HL-60 (cell line): ENCODE data around the gene PUDP.

Source experiments
- DNase-seq, 2 experiments: peaks; one replicate each; pipeline ENCODE4 v3.0.0-alpha.2; 2010 to 2020; ENCODE audit warnings: low read depth in 1 of 2, low spot score in 1 of 2
- H3K27ac ChIP-seq: fragments of 250-450 bp; sonication (Bioruptor Pico); replicated peaks from 2 replicates; pipeline ENCODE4 v1.5.1; 2020; ENCODE audit warnings: mild to moderate bottlenecking, moderate library complexity
- H3K27me3 ChIP-seq: fragments of 250-450 bp; sonication (Bioruptor Pico); 2 replicates; pipeline ENCODE4 v1.5.1; 2021; ENCODE audit warnings: mild to moderate bottlenecking, moderate library complexity; ENCODE audit not compliant: insufficient read depth, poor library complexity, severe bottlenecking
- H3K4me3 ChIP-seq: replicated peaks from 2 replicates; pipeline ENCODE4 v1.5.1; 2011; ENCODE audit warnings: mild to moderate bottlenecking, control low read depth, low read length; ENCODE audit not compliant: insufficient read depth
- CTCF ChIP-seq: IDR thresholded peaks from one replicate; pipeline ENCODE4 v1.5.1; 2011; ENCODE audit warnings: low read length, control low read depth, inconsistent platforms; ENCODE audit not compliant: insufficient read depth
- GABPA ChIP-seq: IDR thresholded peaks from 2 replicates; pipeline ENCODE4 v1.6.1; 2012; ENCODE audit warnings: low read depth
- POLR2AphosphoS5 ChIP-seq: IDR thresholded peaks from 2 replicates; pipeline ENCODE4 v1.6.1; 2012; ENCODE audit warnings: low read depth
- REST ChIP-seq: IDR thresholded peaks from 2 replicates; pipeline ENCODE4 v1.6.1; 2012; ENCODE audit warnings: low read depth; ENCODE audit not compliant: insufficient replicate concordance
- SPI1 ChIP-seq: IDR thresholded peaks from 2 replicates; pipeline ENCODE4 v1.6.1; 2012; ENCODE audit warnings: low read depth, mild to moderate bottlenecking, borderline replicate concordance

The PUDP gene

GRCh38 chrX:7085879-7086278 lies 62.1 kb downstream of the PUDP start:
- TF ChIP-seq GABPA: no peak
- no peak for TF ChIP-seq REST
- TF ChIP-seq SPI1: 0 out of 2 replicates have a peak, but pooled peaks have one; percentile 5
- TF ChIP-seq POLR2AphosphoS5: no peak
- no peak for TF ChIP-seq CTCF
- no peak overlapping the region for H3K4me3 ChIP-seq
- H3K27ac ChIP-seq: no peak overlapping the region
- no peaks in the 10 kb centered on the region for H3K27me3 ChIP-seq
- DNase-seq: no peak

GRCh38 chrX:7084841-7085240 lies 63.1 kb downstream of the PUDP start:
- H3K27ac ChIP-seq: no peak overlapping the region
- TF ChIP-seq SPI1 (no peak), REST (no peak), GABPA (no peak), POLR2AphosphoS5 (no peak), CTCF (no peak)
- no peak for DNase-seq
- H3K4me3 ChIP-seq: no peak overlapping the region
- no peaks in the 10 kb centered on the region for H3K27me3 ChIP-seq

GRCh38 chrX:7083468-7084396 lies 64.2 kb downstream of the PUDP start:
- DNase-seq: peak; percentile 74 to 90
- no peak overlapping the region; the same call in 1 of the 2 replicates for H3K27ac ChIP-seq
- no peak for TF ChIP-seq CTCF
- no peak for TF ChIP-seq GABPA
- TF ChIP-seq SPI1: peak; percentile 56; the same call in 1 of the 2 replicates
- TF ChIP-seq REST: no peak
- peak; percentile 70 for TF ChIP-seq POLR2AphosphoS5
- no peak overlapping the region for H3K4me3 ChIP-seq
- no peaks in the 10 kb centered on the region for H3K27me3 ChIP-seq
